Measurements from ENCODE around the gene HOXA3.

The HOXA3 gene

GRCh38 chr7:27128776-27129728, 23.3 kb downstream of the HOXA3 start:
- no peak for DNase-seq (ENCODE audit: low spot score)

- DNase-seq (ENCODE audit: low spot score) = no peak
Measured at GRCh38 chr7:27128034-27128433, 24.3 kb downstream of the HOXA3 start.

DNA sequence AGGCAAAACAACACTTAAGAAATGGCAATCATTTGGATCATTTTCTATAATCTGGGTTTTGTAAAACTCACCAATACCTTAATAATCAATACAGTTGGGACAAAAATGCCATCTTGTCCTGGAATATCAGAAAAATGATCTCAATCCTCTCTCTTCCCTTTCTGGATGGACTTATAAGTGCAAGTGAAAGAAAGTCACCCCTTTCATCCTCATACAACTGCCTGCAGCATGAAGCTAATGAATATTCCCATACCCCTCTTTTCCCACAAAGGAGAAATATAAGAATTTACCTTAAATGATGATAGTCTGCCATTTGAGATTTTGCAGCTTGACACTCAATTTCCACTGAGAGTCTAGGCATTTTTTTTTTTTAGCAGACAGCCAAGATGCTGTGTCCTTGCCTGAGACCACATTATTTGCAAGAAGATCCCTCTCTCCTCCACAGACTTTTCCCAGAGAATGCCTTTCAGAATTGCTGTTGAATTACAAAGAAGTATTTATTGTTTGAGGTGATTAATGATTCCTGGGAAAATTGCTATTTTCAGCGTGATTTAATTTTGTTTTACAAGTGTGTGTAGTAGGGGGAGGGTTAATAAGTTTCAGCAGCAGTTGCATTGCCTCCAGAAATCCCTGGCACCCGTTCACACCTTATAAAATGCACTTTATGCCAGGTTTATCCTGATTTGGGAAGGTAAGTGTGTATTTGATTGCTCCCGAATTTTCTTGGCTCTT, 25.6 kb downstream of the HOXA3 start:
- DNase-seq (ENCODE audit: low spot score) = no peak

GRCh38 chr7:27125986-27126394, 26.4 kb downstream of the HOXA3 start:
- DNase-seq (ENCODE audit: low spot score) = no peak

DNA sequence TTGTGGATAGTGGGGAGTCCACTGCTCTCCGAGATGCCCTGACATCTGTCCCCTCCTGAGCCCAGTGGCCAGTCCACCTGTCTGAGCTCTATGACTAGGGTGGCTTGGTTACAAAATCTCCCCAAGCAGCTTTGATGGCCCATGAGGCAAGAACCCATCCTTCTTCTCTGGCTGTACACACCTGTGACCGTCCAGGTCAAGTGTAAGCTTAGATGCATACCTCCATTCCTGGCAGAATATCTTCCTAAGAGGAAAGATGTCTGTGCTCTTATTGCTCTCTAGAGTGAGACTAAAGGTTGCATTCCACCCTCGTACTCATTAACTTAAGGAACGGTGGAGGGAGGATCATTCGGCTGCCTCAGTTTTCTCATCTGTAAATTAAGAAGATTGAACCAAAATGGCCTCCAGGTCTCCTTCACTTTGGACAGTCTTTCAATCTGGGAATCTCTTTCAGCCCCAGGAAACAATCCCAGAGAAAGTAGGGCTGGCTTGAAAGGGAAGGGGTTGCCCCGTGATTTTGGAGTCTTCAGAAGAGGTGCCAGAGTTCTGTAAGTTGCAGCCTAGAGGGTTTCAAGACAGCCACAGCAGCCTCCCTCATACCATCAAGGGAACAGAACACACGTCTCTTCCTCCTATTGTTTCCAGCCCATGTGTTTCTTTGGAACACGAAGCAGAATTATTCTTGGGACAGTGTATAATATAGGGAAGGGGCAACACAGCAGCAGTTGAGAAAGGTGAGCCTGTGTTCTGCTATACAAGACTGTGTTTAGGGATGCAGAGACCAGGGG, 27.3 kb downstream of the HOXA3 start:
- no peak for DNase-seq (ENCODE audit: low spot score)

DNA sequence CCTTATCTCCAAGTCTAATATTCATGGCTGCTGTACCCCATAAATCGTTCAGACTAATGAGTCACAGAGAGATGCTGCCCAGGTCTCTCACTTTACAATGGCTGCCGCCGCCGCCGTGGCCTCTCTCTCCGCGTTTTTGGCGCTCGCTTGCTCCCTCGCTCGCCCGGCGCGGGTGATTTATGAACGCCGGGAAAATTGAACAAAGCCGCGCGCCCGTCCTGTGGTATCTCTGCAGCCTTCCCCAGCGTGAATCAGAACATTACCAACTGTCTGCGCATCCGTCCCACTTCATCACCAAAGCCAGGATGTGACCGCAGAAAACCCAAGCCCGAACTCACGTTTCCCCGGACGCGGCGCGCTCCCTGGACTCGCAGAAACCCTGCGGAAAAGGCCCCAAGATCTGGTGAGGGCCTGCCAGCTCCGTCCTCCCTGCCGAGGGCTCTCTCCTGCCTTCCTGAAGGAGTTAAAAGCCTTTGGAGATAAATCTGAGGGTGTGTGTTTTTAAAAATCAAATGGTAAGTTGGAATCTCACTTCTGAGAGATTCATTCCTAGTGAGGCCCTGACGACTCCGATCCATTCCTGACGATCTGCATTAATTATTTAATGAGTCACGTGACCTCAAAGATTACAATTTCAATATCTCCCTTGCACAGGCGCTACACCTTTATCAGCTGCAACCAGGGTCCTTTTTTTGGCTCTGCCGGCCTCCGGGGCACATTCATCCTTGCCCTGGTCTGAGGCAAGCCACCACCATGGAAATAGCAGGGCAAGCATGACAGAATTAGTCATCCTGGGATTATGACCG, 28.1 kb downstream of the HOXA3 start:
- DNase-seq (ENCODE audit: low spot score) = no peak

DNA sequence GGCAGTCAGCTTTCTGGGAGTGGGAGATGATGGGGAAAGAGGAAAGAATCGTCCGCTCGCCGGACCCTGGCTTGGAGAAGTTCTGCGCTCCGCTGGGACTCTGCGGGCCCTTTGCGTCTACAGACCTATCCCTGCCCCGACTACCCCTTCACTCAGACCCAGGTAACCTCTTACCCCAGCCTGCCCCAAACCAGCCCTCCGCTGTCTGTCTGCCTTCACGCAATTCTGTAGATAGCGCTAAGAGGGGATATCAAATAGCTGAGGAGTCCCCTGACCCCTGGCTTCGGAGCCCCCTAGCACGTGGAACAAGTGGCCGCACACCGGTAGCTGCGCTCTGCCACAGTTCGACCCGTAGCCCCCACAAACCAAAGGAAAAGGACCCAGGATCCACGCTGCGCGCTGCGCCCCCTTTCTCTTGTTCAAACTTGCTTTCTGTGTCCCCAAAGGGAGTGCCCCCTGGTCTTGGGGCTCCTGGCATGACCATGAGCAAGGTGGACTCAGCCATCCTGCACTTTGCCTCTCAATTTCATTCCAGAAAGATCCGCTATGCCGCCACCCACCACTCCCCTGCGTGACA, 28.8 kb downstream of the HOXA3 start:
- DNase-seq (ENCODE audit: low spot score) = no peak

DNA sequence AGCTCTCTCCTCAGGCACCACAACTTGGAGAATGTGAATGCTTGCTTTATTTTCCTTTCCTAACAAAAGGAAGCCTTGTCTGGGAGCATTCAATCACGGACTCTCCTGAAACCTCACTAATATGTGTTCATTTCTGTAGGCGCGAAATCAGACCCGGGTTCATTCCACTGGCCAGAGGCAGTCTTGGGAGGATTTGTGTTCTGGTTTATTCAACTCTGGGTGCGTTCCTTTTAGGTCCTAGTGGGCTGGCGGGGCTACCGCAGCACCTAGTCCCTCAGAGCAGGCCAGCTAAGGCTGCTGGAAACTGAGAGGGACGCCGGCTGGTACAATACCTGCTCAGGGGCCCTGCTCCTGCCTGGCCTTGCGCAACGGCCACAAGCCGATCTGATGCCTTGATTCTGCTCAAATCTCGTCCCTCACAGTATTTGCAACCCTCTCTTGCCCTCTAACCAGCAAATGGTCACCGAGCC, 29.3 kb downstream of the HOXA3 start:
- no peak for DNase-seq (ENCODE audit: low spot score)

- DNase-seq (ENCODE audit: low spot score) = no peak
Measured at GRCh38 chr7:27122077-27122910, 30.1 kb downstream of the HOXA3 start.

DNA sequence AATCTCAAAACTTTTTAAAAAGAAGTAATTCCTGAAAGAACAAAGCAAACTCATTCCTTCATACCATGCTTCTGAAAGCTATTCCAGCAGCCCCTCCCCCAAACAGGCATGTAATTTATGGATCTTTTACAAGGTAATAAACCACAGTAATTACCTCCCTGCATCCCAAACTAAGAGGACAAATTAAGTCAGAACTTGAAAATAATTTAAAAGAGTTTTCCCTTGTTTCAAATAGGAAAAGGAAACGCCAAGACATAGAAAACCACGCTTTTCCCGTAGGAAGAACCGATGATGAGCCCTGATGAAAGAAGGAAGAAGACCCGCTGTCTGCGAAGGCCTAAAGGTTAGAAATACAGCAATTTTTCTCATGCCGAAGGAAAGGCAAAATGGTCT, 30.7 kb downstream of the HOXA3 start:
- DNase-seq (ENCODE audit: low spot score) = no peak

- DNase-seq (ENCODE audit: low spot score) = no peak
Measured at GRCh38 chr7:27119412-27119911, 32.9 kb downstream of the HOXA3 start.

- DNase-seq (ENCODE audit: low spot score) = no peak
Measured at GRCh38 chr7:27118580-27118979, 33.8 kb downstream of the HOXA3 start.

- no peak for DNase-seq (ENCODE audit: low spot score)
Measured at GRCh38 chr7:27117887-27118491, 34.4 kb downstream of the HOXA3 start.

DNA sequence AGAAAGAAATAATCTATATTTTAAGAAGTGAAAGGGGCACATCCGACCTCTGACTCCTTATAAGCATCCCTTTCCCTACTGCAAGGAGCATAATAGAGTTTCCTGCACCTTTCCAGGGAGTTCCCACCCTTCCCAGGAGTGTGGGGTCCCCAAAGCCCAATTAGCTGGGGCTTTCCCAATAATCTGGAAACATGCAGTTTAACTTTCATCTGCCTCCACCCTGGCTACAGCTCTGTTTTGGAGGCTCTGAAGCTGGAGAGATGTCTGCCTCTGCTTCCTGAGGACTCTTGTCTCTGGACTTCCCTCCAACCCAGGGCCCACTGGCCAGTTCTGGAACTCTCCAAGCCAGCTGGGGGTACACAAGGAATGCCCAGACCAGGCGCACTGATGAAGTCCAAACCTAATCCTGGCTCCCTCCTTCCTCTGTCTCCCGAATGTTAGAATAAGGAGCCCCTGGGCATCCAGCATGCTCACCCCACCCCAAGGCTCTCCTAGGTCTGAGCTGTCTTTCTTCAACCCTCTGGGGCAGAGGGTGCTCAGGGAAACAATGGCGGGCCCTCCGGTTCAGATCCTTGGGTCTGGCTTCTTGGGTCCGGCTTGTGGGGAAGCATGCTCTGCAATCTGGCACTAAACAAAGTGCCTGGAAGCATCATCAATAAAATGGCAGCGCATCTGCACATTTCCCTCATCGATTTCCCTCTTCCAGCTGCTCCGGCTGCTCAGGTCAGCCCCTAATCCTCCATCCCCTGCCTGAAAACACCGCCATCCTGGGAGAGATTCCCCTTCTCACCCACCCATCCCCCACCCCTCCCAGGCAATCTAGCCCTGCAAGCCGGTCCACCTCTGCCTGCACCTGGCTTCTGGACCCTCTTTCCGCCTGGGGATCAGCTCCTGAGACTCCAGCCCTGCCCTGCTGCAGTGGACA, 35.2 kb downstream of the HOXA3 start:
- DNase-seq (ENCODE audit: low spot score) = no peak

GRCh38 chr7:27116031-27116961, 36.1 kb downstream of the HOXA3 start:
- DNase-seq (ENCODE audit: low spot score) = no peak

DNA sequence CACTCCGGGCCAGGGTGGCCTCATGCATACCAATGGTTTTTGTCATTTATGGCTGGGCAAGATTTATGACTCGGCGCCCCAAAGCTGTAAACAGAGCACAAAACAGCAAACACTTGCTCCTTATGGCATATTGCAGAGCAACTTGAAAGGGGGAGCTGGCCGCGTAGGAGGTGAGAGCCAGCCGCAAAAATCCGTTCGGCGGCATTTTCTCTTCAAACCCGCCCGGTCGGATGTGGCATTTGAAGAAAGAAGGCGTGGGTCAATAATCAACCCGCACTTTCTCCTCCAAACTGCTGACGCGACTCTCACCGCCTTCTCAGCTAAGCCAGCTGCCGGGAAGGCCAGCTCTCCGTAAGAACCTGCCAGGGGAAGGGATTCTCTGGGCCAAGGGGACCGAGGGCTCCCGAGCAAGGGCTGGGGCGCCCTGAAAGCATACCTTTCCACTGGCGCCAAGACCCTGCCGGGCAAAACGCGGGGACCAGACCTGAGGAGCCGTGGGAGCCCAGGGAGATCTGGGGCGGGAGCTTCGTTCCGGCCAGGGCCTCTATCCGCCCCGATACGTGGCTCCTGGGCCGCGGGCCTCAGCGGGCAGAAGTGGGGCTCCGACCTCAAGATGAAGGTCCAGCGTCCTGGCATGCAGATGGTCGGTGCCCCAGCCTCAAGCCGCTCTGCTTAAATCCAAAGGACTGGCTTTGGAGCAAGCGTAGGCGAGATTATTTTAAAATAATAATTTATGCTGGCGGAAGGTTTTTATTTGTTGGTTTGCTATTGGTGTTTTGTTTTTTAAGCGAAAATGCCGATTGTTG, 37.0 kb downstream of the HOXA3 start:
- DNase-seq (ENCODE audit: low spot score) = no peak

DNA sequence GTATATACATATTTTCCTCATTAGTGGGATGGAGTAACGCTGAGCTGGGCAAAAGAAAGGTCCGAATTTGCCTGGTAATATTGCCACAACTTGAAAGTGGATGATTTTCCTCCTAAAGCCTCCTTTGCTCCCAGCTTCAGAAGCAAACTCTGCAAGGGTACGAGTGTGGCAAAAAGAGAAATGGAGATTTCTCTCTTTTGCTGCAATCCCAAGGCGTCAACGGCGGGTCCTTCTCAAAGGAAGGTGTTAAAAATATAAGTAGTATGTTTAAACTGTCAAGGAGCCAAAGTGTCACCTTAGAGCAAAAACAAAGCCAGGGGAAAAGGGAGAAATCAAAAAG, 37.5 kb downstream of the HOXA3 start:
- DNase-seq (ENCODE audit: low spot score) = no peak

Data from CD4-positive, alpha-beta T cell treated with Interleukin-15 for 4 hours (primary cell).